K562 (cell line): ENCODE data around the gene TALDO1. TPM values are rescaled to one million over a fixed set of nuclear protein-coding genes. Genes with fewer than 3 reads are reported as not detected.

Experiments used
- DPF2 ChIP-seq: fragments of 450-650 bp; IDR thresholded peaks from 2 replicates; pipeline ENCODE4 v1.6.1; 2016
- E2F6 ChIP-seq, 2 experiments: IDR thresholded peaks; 2 replicates each; pipeline ENCODE4 v1.6.1; 2011; ENCODE audit warnings: borderline replicate concordance in 1 of 2, control low read depth in 1 of 2, low read depth in 1 of 2, low read length in 1 of 2, mild to moderate bottlenecking in 1 of 2, mixed read lengths in 1 of 2, moderate library complexity in 1 of 2; ENCODE audit not compliant: insufficient read depth in 1 of 2, insufficient read length in 1 of 2, poor library complexity in 1 of 2, severe bottlenecking in 1 of 2; ENCODE audit errors: extremely low read depth in 1 of 2
- EHMT2 ChIP-seq: fragments of 450-650 bp; IDR thresholded peaks from 2 replicates; pipeline ENCODE4 v1.6.1; 2018; ENCODE audit warnings: antibody characterized with exemption
- PKNOX1 ChIP-seq: fragments of 450-650 bp; IDR thresholded peaks from 2 replicates; pipeline ENCODE4 v1.6.1; 2016
- ZBTB7A ChIP-seq: IDR thresholded peaks from 2 replicates; pipeline ENCODE4 v1.6.1; 2011; ENCODE audit warnings: low read depth, mild to moderate bottlenecking, low read length, moderate library complexity, borderline replicate concordance; ENCODE audit not compliant: control insufficient read depth
- ZNF318 ChIP-seq, 2 experiments: fragments of 450-650 bp; IDR thresholded peaks; 2 replicates each; pipeline ENCODE4 v1.6.1; 2016; ENCODE audit warnings: mild to moderate bottlenecking in 2 of 2, borderline replicate concordance in 1 of 2, low read depth in 1 of 2, moderate library complexity in 1 of 2
- ZNF592 ChIP-seq: fragments of 450-650 bp; IDR thresholded peaks from 2 replicates; pipeline ENCODE4 v1.6.1; 2017; ENCODE audit warnings: antibody characterized with exemption, mild to moderate bottlenecking
- polyA plus RNA-seq, 8 experiments: library from polyadenylated mRNA; depleted of rRNA in 4 of 8; stranded (reverse) in 5 of 8; unstranded in 3 of 8; fragments of >200 nt; fragmentation: Nextera tagmentation in 2 of 8; fragmentation: Illumina TruSeq in 1 of 8; extraction: Ambion mirVana in 2 of 8; extraction: Trizol in 1 of 8; gene quantifications; 2 replicates each; pipeline versions ENCODE4 v1.2.1 to v1.2.3, GENCODE V29; 2011 to 2014; ENCODE audit warnings: inconsistent platforms in 1 of 8, missing spikeins in 1 of 8
- total RNA-seq, 7 experiments: library from RNA; depleted of rRNA in 6 of 7; stranded (reverse); fragments of >200 nt in 6 of 7; fragmentation: Illumina TruSeq in 2 of 7; extraction: Trizol in 2 of 7; gene quantifications; 2 replicates each; pipeline versions ENCODE4 v1.2.1 to v1.2.3, GENCODE V29; 2011 to 2021; ENCODE audit warnings: low replicate concordance in 1 of 7

Gene TALDO1
- total and polyA plus RNA-seq, 9 of the 15 experiments (the other 6 are each of a cell fraction or from before 2014, with no cell fraction given) = 260 to 541 (median 441) TPM

GRCh38 chr11:777288-778255 is 30.3 kb downstream of the TALDO1 start, which contains the start of gene GATD1 (continued):
- TF ChIP-seq ZNF318 (IDR thresholded peaks at IDR 0.05; ENCODE audit: borderline replicate concordance in 1 of 2, low read depth in 1 of 2) (no peak), PKNOX1 (0 out of 2 replicates have a peak, but pooled peaks have one; percentile 4), DPF2 (no peak), EHMT2 (no peak), E2F6 (IDR thresholded peaks at IDR 0.05; ENCODE audit: borderline replicate concordance in 1 of 2, extremely low read depth in 1 of 2, insufficient read depth in 1 of 2, insufficient read length in 1 of 2, low read depth in 1 of 2, low read length in 1 of 2, poor library complexity in 1 of 2, severe bottlenecking in 1 of 2) (peak; percentile 21 to 90), ZBTB7A (peak; percentile 51), ZNF592 (peak; percentile 79)
